ENCODE measurements around the gene OSBPL6. TPM values are rescaled to one million over a fixed set of nuclear protein-coding genes. Genes with fewer than 3 reads are reported as not detected.
A peak's percentile ranks its signal among the peaks of the same experiment; 100 is the strongest.

Gene OSBPL6
- total RNA-seq, 1 donor from 2014 or later, result 1.8 TPM

DNA sequence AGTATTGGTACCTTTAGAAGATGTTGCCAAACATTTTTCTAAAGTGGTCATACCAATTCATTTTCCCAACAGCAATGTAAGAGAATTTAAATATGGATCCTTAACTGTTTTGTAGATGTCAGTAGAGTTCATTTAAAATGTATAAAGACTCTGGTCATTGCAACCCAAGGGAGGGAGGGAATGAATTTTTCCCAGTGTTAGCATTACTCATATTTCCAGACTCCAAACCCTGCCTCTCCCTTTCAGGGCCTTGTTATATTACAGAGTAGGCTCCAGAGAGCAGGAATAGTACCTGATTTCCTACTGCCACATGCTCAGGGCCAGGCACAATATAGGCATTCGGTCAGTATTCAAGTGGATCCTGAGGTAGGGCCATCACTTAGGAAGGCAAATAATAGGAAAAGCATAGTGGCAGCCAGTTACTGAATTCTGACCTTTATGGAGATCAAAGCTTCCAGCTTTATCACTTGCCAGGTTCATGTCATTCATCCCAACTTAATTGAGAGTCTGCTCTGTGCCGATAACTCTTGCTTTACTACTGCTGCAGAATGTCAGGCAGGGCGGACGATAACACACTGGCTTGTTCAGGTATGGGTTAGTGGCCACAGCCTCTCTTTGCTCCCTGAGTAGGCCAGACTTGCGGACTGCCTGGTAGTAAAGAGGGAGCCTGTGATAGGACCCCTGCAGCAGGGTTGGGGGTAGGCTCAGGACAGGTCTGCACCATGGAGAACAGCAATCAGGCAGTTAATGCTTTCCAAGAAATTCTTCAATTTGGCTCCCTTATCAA is 75.3 kb downstream of the OSBPL6 start:
- intact Hi-C loops (cut with micrococcal nuclease), result no loop called here
- peaks cover 5% of the 10 kb centered on the region for H3K27me3 Mint-ChIP-seq (ENCODE audit: low read depth)
- DNase-seq (ENCODE audit: low spot score), result no peak
- H3K4me3 Mint-ChIP-seq (ENCODE audit: low read depth), result no peak overlapping the region
- no peaks in the 10 kb centered on the region for H3K4me1 Mint-ChIP-seq (ENCODE audit: low read depth)
- no peaks in the 10 kb centered on the region for H3K36me3 Mint-ChIP-seq (ENCODE audit: low read depth)
- H3K27ac Mint-ChIP-seq, result no peak overlapping the region
- no peaks in the 10 kb centered on the region for H3K9me3 Mint-ChIP-seq

DNA sequence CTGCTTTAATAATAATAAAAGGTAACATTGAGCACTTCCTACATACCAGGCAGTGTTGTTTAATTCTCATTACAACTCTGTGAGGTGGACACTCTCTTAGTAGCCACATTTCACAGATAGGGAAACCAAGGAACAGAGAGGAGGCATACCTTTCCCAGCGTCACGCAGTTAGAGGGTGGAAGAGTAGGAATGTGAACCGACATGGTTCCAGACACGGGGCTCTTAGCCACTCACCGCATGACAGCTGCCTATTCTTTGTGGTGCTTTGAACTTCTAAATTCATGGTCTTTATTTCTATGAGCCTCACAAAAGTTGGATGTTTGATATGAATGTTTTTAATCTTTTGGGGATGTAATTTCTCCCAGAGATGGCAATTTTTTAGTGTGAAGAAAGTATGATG is 76.0 kb downstream of the OSBPL6 start:
- H3K4me1 Mint-ChIP-seq (ENCODE audit: low read depth), result no peaks in the 10 kb centered on the region
- no peak for DNase-seq (ENCODE audit: low spot score)
- no peak overlapping the region for H3K27ac Mint-ChIP-seq
- no peaks in the 10 kb centered on the region for H3K36me3 Mint-ChIP-seq (ENCODE audit: low read depth)
- intact Hi-C loops (cut with micrococcal nuclease), result no loop called here
- no peak overlapping the region for H3K4me3 Mint-ChIP-seq (ENCODE audit: low read depth)
- H3K9me3 Mint-ChIP-seq, result no peaks in the 10 kb centered on the region
- peaks cover 8% of the 10 kb centered on the region for H3K27me3 Mint-ChIP-seq (ENCODE audit: low read depth)

DNA sequence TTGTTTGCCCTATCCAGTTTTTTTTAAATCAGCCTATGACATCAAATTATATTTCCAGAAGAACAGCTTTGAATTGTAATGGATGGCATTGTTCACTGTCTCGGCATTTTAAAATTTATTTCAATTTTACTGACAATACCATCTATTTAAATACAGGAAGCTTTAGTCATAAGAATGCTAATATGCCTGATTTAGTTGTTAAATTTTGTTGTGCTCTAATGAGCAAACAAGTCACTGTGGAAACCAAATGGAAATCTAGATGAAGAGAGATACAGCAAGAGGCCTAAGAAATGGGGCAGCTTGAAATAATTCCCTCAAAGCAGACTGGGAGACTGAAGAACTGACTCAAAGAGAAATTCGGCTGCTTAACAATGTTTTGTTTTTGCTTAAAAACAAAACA is 76.8 kb downstream of the OSBPL6 start:
- Mint-ChIP-seq H3K36me3 (ENCODE audit: low read depth) (no peaks in the 10 kb centered on the region), H3K27ac (no peak overlapping the region), H3K9me3 (no peaks in the 10 kb centered on the region), H3K27me3 (ENCODE audit: low read depth) (peaks cover 10% of the 10 kb centered on the region), H3K4me3 (ENCODE audit: low read depth) (no peak overlapping the region), H3K4me1 (ENCODE audit: low read depth) (no peaks in the 10 kb centered on the region)
- intact Hi-C loops (cut with micrococcal nuclease), result no loop called here
- no peak for DNase-seq (ENCODE audit: low spot score)

DNA sequence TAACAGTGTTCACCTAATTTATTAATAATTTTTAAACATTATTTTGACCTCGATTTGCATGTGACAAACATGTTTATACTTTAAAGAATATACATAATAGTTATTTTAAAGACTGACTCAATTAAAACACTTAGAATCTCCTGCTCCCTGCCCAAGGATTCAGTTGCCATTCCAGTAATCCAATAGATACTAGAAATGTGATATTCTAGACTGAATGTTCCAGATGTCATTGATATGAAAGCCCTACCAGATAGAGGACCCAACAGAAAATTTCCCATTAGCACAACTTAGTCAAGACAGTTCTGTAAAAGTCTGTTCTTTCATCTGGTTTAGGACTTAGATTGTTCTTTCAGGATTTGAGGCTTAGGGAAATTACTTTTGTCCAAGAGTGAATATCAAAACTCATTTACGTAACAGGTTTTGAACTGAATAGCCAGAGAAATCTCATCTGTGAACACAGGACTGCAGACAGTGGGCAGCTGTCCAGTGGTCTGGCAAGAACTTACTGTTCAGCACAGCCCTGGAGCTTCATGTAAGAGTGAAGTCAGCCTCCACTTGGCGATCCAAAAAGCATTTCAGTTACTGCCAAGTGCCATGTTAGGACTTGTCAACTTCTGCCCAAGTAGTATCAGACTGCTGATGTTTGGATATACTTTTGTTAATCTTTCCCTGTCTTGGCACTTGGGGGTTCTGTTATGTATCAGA is 77.5 kb downstream of the OSBPL6 start:
- peaks cover 10% of the 10 kb centered on the region for H3K27me3 Mint-ChIP-seq (ENCODE audit: low read depth)
- H3K9me3 Mint-ChIP-seq, result no peaks in the 10 kb centered on the region
- DNase-seq (ENCODE audit: low spot score), result no peak
- intact Hi-C loops (cut with micrococcal nuclease), result no loop called here
- no peaks in the 10 kb centered on the region for H3K36me3 Mint-ChIP-seq (ENCODE audit: low read depth)
- H3K27ac Mint-ChIP-seq, result no peak overlapping the region
- no peak overlapping the region for H3K4me3 Mint-ChIP-seq (ENCODE audit: low read depth)
- H3K4me1 Mint-ChIP-seq (ENCODE audit: low read depth), result no peaks in the 10 kb centered on the region

DNA sequence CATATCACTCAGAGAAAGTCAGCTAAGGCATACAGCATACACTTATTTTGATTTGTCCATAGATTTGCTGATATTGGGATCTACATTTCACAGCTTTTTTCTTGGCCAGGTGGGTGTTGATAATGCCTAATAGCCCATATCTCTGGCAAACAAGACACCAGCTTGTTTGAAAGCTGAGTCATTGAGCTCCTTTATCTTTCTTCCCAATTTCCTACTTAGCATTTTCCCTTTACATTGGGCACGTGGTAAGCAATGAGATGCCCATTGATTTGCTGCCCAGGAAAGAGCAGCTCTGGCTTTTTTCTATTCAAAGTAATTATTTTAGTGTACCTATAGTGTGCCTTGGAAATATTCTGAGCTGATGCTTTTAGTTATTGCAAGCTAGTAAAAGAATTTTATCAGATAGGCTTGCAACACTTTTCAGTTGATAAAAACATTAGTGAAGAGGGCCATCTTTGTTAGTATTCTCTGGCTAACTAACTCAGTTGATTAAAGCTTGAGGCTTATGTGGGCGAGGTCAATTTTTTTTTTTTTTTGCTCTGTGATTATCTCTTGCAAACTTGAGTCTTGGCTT is 79.6 kb downstream of the OSBPL6 start:
- H3K27ac Mint-ChIP-seq, result no peak overlapping the region
- no peak for DNase-seq (ENCODE audit: low spot score)
- no peak overlapping the region for H3K4me3 Mint-ChIP-seq (ENCODE audit: low read depth)
- no peaks in the 10 kb centered on the region for H3K36me3 Mint-ChIP-seq (ENCODE audit: low read depth)
- intact Hi-C loops (cut with micrococcal nuclease), result no loop called here
- H3K4me1 Mint-ChIP-seq (ENCODE audit: low read depth), result no peaks in the 10 kb centered on the region
- H3K27me3 Mint-ChIP-seq (ENCODE audit: low read depth), result peaks cover 17% of the 10 kb centered on the region
- no peaks in the 10 kb centered on the region for H3K9me3 Mint-ChIP-seq

DNA sequence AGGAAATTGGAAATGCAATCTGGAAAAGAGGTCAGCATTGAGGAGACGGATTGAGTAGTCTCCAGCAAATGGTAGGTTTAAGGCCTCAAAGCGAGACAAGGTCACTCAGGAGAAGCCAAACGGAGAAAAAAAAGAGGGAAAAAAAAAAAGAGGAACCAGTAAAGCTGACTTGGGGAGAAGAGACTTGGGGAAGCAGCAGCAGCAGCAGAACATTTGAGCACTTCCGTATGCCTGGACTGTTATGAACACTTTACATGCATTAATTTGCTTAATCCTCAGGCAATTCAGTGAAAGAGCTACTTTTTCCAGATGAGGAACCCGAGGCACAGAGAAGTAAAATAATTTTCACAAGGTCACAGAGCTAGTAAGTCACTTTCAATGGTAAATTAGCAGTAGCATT is 81.3 kb downstream of the OSBPL6 start:
- no peak overlapping the region for H3K4me3 Mint-ChIP-seq (ENCODE audit: low read depth)
- no peaks in the 10 kb centered on the region for H3K9me3 Mint-ChIP-seq
- no peak overlapping the region for H3K27ac Mint-ChIP-seq
- peaks cover 20% of the 10 kb centered on the region for H3K27me3 Mint-ChIP-seq (ENCODE audit: low read depth)
- DNase-seq (ENCODE audit: low spot score), result no peak
- no peaks in the 10 kb centered on the region for H3K36me3 Mint-ChIP-seq (ENCODE audit: low read depth)
- intact Hi-C loops (cut with micrococcal nuclease), result no loop called here
- H3K4me1 Mint-ChIP-seq (ENCODE audit: low read depth), result no peaks in the 10 kb centered on the region

DNA sequence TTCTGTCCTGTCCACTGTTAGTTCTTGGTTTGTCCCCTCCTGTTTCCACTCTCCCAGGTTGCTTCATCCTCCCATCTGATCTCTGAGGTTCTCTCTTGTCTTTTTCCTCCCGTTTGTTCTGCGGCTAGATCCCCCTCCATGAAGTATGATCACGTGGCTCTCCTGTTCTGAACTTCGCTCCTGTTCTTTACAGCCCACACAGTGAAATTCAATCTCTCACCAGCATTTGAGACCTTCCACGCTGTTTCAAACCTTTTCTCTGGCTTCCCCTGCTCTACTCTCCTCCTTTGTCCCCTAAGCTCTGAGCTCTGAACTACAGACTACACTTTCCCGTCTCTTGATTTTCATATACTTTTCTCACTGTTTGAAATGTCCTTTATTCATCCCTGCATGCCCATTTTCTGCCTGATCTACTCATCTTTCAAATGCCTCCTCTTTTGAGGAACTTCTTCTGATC is 83.5 kb downstream of the OSBPL6 start:
- DNase-seq (ENCODE audit: low spot score), result no peak
- no peaks in the 10 kb centered on the region for H3K36me3 Mint-ChIP-seq (ENCODE audit: low read depth)
- H3K4me3 Mint-ChIP-seq (ENCODE audit: low read depth), result no peak overlapping the region
- H3K9me3 Mint-ChIP-seq, result no peaks in the 10 kb centered on the region
- H3K4me1 Mint-ChIP-seq (ENCODE audit: low read depth), result no peaks in the 10 kb centered on the region
- H3K27me3 Mint-ChIP-seq (ENCODE audit: low read depth), result peaks cover 20% of the 10 kb centered on the region
- intact Hi-C loops (cut with micrococcal nuclease), result no loop called here
- H3K27ac Mint-ChIP-seq, result no peak overlapping the region

DNA sequence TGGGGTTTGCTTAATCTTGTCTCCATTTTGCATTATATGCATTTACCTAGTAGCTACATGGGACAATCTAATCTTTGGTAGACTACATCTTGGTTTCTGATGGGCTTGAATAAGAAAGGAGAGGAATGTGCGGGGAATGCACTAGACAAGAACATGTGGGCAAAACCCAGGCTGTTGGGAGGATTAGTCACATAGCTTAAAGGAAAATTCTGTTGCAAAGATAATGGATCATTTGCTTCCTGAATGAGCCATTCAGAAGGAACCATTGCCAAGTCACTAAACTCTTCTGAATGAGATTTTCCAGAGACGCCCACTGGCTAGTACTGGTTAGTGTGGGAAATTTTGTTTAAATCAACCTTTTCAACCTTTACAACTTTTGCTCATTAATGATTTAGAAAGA is 84.8 kb downstream of the OSBPL6 start:
- intact Hi-C loops (cut with micrococcal nuclease), result no loop called here
- Mint-ChIP-seq H3K4me3 (ENCODE audit: low read depth) (no peak overlapping the region), H3K27ac (no peak overlapping the region), H3K4me1 (ENCODE audit: low read depth) (peaks cover 2% of the 10 kb centered on the region), H3K9me3 (no peaks in the 10 kb centered on the region), H3K27me3 (ENCODE audit: low read depth) (peaks cover 23% of the 10 kb centered on the region), H3K36me3 (ENCODE audit: low read depth) (no peaks in the 10 kb centered on the region)
- no peak for DNase-seq (ENCODE audit: low spot score)

DNA sequence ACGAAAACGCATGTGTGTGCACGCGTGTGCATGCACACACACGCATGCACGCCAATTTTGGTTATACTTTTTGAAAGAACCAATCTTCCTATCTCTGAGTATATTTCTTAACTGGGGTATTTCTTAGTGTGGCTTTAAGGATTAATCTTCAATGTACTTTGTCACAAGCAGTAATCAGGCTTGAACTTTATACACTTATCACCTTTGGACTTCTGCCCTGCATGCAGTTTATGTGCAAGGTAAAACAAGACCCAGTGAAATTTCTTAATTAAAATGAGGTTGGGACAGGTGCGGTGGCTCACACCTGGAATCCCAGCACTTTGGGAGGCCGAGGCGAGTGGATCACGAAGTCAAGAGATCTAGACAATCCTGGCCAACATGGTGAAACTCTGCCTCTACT is 85.3 kb downstream of the OSBPL6 start:
- H3K4me1 Mint-ChIP-seq (ENCODE audit: low read depth), result peaks cover 5% of the 10 kb centered on the region
- peaks cover 23% of the 10 kb centered on the region for H3K27me3 Mint-ChIP-seq (ENCODE audit: low read depth)
- no peaks in the 10 kb centered on the region for H3K36me3 Mint-ChIP-seq (ENCODE audit: low read depth)
- no peak overlapping the region for H3K27ac Mint-ChIP-seq
- no peaks in the 10 kb centered on the region for H3K9me3 Mint-ChIP-seq
- intact Hi-C loops (cut with micrococcal nuclease), result loop anchor here (1.0 kb wide), 1 partner anchor 167 kb away; the partner anchor contains the start of gene RBM45
- no peak for DNase-seq (ENCODE audit: low spot score)
- no peak overlapping the region for H3K4me3 Mint-ChIP-seq (ENCODE audit: low read depth)

DNA sequence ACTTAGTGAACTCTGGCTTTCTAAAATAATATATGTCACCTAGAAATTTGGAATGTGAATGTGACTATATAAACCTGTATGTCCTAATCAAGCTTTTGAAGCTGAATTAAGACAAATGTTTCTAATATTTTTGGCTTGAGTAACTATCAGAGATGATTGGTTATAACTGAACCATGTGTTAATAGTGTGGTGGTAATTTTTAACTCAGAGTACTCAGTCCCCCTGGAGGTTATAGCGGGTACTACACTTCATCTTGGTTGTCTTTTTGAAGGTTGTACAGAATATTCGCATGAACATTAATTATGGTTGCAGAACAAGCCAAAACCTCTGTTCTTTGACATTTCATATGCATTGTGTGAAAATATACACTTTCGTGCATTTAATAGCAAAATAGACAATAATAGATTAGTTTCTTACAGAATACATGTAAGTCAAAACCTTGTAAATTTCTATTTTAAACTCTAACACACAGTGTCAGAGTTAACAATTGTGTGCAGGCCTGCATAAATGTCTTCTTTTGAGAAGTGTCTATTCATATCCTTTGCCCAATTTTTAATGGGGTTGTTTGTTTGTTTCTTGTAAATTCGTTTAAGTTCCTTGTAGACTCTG is 86.0 kb downstream of the OSBPL6 start:
- peaks cover 6% of the 10 kb centered on the region for H3K4me1 Mint-ChIP-seq (ENCODE audit: low read depth)
- no peak overlapping the region for H3K4me3 Mint-ChIP-seq (ENCODE audit: low read depth)
- intact Hi-C loops (cut with micrococcal nuclease), result loop anchor here (1.0 kb wide), 1 partner anchor 168 kb away; the partner anchor contains the start of gene RBM45
- H3K36me3 Mint-ChIP-seq (ENCODE audit: low read depth), result no peaks in the 10 kb centered on the region
- no peak for DNase-seq (ENCODE audit: low spot score)
- peaks cover 19% of the 10 kb centered on the region for H3K27me3 Mint-ChIP-seq (ENCODE audit: low read depth)
- H3K27ac Mint-ChIP-seq, result no peak overlapping the region
- H3K9me3 Mint-ChIP-seq, result no peaks in the 10 kb centered on the region

DNA sequence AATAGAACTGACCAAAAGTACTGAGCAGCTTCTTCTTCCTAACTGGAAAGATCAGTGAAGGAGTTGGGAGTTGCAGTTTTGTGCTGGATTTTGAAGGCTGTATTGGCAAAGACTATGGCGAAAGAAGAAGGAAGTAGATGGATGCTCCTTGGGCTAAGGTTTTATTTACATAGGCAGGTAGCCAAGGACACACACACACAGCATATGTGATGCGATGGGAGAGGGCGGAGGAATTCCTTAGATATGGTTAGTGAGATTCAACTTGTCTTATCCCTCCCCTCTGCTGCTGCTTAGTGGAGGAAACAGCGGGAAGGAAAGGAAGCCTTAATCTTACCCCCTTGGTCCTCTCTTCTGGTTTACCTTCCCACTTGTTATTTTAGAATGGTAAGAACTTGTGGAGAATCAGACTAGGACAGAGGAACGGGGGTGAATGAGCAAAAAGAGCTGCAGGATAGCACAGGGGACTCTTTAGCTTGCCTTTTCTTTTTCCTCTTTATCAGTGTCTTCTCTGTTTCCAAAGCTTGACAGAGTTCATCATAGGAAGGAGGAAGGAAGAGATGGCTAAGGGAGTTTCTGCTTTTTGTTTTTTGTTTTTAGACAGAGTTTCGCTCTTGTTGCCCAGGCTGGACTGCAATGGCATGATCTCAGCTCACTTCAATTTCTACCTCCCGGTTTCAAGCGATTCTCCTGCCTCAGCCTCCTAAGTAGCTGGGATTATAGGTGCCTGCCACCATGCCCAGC is 87.9 kb downstream of the OSBPL6 start:
- Mint-ChIP-seq H3K27me3 (ENCODE audit: low read depth) (peaks cover 17% of the 10 kb centered on the region), H3K36me3 (ENCODE audit: low read depth) (no peaks in the 10 kb centered on the region), H3K9me3 (no peaks in the 10 kb centered on the region), H3K27ac (no peak overlapping the region), H3K4me3 (ENCODE audit: low read depth) (no peak overlapping the region), H3K4me1 (ENCODE audit: low read depth) (peaks cover 6% of the 10 kb centered on the region)
- intact Hi-C loops (cut with micrococcal nuclease), result no loop called here
- no peak for DNase-seq (ENCODE audit: low spot score)

DNA sequence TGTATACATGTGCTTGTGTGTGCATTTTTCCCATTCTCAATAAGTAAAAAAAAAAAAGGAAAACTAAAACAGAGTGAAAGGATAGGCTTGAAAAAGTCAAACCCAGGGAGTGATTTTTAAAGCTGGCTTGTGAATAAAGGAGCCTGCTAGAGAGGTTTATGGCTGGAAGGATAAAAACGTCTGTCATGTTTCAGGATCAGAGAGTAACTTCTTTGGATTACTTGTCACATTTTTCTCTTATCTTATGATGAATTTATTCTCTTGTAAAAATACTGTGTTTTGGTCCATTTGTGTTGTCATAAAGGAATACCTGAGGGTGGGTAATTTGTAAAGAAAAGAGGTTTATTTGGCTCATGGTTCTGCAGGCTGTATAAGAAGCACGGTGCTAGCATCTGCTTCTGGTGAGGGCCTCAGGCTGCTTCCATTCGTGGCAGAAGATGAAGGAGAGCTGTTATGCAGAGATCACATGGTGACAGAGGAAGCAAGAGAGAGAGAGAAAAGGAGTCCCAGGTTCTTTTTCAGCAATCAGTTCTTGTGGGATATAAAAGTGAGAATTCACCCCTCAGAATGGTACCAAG is 89.1 kb downstream of the OSBPL6 start:
- no peak for DNase-seq (ENCODE audit: low spot score)
- Mint-ChIP-seq H3K36me3 (ENCODE audit: low read depth) (no peaks in the 10 kb centered on the region), H3K27me3 (ENCODE audit: low read depth) (peaks cover 11% of the 10 kb centered on the region), H3K4me3 (ENCODE audit: low read depth) (no peak overlapping the region), H3K9me3 (no peaks in the 10 kb centered on the region), H3K27ac (peak overlapping the region; percentile 2), H3K4me1 (ENCODE audit: low read depth) (peaks cover 6% of the 10 kb centered on the region)
- intact Hi-C loops (cut with micrococcal nuclease), result no loop called here
